Measurements from ENCODE around the gene FAM180B.

The FAM180B gene

GRCh38 chr11:47569646-47570045, 16.8 kb upstream of the FAM180B start:
- no peak for DNase-seq

GRCh38 chr11:47570651-47571356, 15.7 kb upstream of the FAM180B start:
- no peak for DNase-seq

- no peak for DNase-seq
Measured at GRCh38 chr11:47571357-47571729, 15.1 kb upstream of the FAM180B start.

GRCh38 chr11:47571895-47572294, 14.6 kb upstream of the FAM180B start:
- DNase-seq = no peak

GRCh38 chr11:47572715-47573255, 13.7 kb upstream of the FAM180B start:
- no peak for DNase-seq

GRCh38 chr11:47573321-47573720, 13.2 kb upstream of the FAM180B start:
- no peak for DNase-seq

GRCh38 chr11:47577460-47578041, 8.9 kb upstream of the FAM180B start:
- no peak for DNase-seq

GRCh38 chr11:47578524-47579494, 7.7 kb upstream of the FAM180B start, which contains the start of the genes KBTBD4 and NDUFS3:
TSS of gene KBTBD4 (minus strand) at chr11:47578970. CDS start at chr11:47578951, 19 bp downstream.
TSS of gene NDUFS3 (plus strand) at chr11:47579074. CDS start at chr11:47579092, 18 bp downstream.
- DNase-seq = peak; percentile 63

GRCh38 chr11:47583844-47584243, 2.6 kb upstream of the FAM180B start:
- DNase-seq = no peak

- DNase-seq = no peak
Measured at GRCh38 chr11:47587039-47587716, 700 bp downstream of the FAM180B start.

GRCh38 chr11:47587723-47588326, 1.3 kb downstream of the FAM180B start:
- no peak for DNase-seq

GRCh38 chr11:47589118-47589517, 2.6 kb downstream of the FAM180B start:
- DNase-seq = no peak

- DNase-seq = no peak
Measured at GRCh38 chr11:47589584-47589976, 3.1 kb downstream of the FAM180B start.

GRCh38 chr11:47589977-47590861, 3.7 kb downstream of the FAM180B start:
- DNase-seq = no peak

- no peak for DNase-seq
Measured at GRCh38 chr11:47591764-47592163, 5.3 kb downstream of the FAM180B start.

- no peak for DNase-seq
Measured at GRCh38 chr11:47592251-47592650, 5.8 kb downstream of the FAM180B start.

- no peak for DNase-seq
Measured at GRCh38 chr11:47592970-47593369, 6.5 kb downstream of the FAM180B start.

GRCh38 chr11:47593492-47593933, 7.0 kb downstream of the FAM180B start:
- no peak for DNase-seq

- DNase-seq = no peak
Measured at GRCh38 chr11:47593934-47594855, 7.7 kb downstream of the FAM180B start, which contains the start of gene C1QTNF4. TSS of gene C1QTNF4 (minus strand) at chr11:47594411. CDS start at chr11:47590810, 3,601 bp downstream.

- no peak for DNase-seq
Measured at GRCh38 chr11:47595029-47595428, 8.6 kb downstream of the FAM180B start.

Measured in amniotic stem cell (primary cell).